ENCODE results near the gene ROR2.

ROR2 gene

DNA sequence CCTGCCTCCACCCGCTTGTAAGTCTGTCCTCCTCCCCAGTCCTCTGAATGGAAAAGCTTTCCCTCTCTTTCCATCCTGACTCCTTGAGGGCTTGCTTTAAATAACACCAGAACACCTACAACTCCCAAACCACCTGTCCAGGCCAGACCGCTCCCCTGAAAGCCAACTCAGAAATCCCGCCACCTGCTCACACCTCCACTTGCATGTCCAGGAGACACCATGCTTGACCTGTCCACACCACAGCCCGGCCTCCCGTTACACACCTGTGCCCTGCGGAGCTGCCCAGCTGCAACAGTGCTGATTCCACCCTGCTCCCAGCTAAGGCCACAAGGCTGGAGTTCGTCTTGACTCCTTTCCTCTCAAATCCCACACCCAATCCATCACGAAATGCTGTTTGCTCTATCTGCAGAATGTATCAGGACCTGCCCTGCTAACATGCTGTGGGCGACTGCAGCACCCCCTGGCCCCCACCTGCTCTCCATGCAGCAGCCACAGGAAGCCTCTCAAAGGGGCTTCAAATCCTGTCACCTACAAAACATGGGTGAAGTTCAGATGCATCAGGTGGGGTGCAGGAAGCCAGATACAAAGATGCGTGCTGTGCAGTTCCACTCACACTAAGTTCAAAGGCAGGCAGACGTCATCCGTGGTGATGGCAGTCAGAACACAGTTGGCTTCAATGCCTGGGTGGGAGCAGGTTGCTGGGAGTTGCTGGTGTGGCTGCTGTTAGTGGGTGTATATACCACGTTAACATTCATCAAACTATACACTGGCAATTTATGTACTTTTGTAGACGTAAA is 166.0 kb downstream of the ROR2 start:
- no peak overlapping the region for H3K4me2 ChIP-seq (ENCODE audit: insufficient read depth, low read length, poor library complexity, severe bottlenecking)
- H3K18ac ChIP-seq (ENCODE audit: low read length): peak overlapping the region; percentile 50
- no peak overlapping the region for H2BK12ac ChIP-seq (ENCODE audit: low read length)
- H3K79me1 ChIP-seq (ENCODE audit: low read depth, low read length): peaks cover 4% of the 10 kb centered on the region
- H2AFZ ChIP-seq (ENCODE audit: low read length): no peak overlapping the region
- no peak overlapping the region for H2BK5ac ChIP-seq (ENCODE audit: low read length)
- no peak overlapping the region for H2BK15ac ChIP-seq (ENCODE audit: low read length)
- H3K4me3 ChIP-seq (ENCODE audit: low read length in 2 of 2): no peak overlapping the region
- DNase-seq (ENCODE audit: low spot score): no peak
- H3K23ac ChIP-seq (ENCODE audit: low read depth, low read length, poor library complexity): peak overlapping the region; percentile 44
- H3K9me3 ChIP-seq (replicated peaks in 1 of 2; ENCODE audit: control insufficient read depth in 2 of 2, insufficient read depth in 1 of 2, low read depth in 1 of 2, low read length in 2 of 2): peaks cover 3 to 27% of the 10 kb centered on the region in 2 donors
- no peak overlapping the region for H2BK120ac ChIP-seq (ENCODE audit: low read depth, low read length)
- no CpG with 5 or more reads among the region's 14 CpGs for WGBS, 2 donors (ENCODE audit: extremely low coverage in 2 of 2, insufficient read length in 2 of 2, insufficient replicate concordance in 1 of 2)
- peaks cover 4 to 7% of the 10 kb centered on the region in 2 donors for H3K4me1 ChIP-seq (ENCODE audit: control insufficient read depth in 2 of 2, insufficient read depth in 1 of 2, low read depth in 1 of 2, low read length in 2 of 2)
- H3K27ac ChIP-seq (replicated peaks; ENCODE audit: low read length): no peak overlapping the region
- H3K27me3 ChIP-seq (ENCODE audit: control insufficient read depth in 3 of 3, insufficient read depth in 3 of 3, low read depth in 1 of 3, low read length in 3 of 3): no peaks in the 10 kb centered on the region
- no peak overlapping the region for H4K91ac ChIP-seq (ENCODE audit: low read depth, low read length, poor library complexity)
- peak overlapping the region; percentile 32 for H3K14ac ChIP-seq (ENCODE audit: low read length)
- H3K4ac ChIP-seq (ENCODE audit: low read length): no peak overlapping the region
- H3K36me3 ChIP-seq (replicated peaks in 1 of 2; ENCODE audit: control insufficient read depth in 2 of 2, insufficient read depth in 2 of 2, low read length in 2 of 2): peaks cover 2 to 10% of the 10 kb centered on the region in 2 donors
- H3K9ac ChIP-seq (ENCODE audit: low read depth, low read length, poor library complexity): no peak overlapping the region
- H2AK5ac ChIP-seq (ENCODE audit: low read depth, low read length): no peak overlapping the region
- no peak overlapping the region for H4K8ac ChIP-seq (ENCODE audit: low read depth, low read length)

DNA sequence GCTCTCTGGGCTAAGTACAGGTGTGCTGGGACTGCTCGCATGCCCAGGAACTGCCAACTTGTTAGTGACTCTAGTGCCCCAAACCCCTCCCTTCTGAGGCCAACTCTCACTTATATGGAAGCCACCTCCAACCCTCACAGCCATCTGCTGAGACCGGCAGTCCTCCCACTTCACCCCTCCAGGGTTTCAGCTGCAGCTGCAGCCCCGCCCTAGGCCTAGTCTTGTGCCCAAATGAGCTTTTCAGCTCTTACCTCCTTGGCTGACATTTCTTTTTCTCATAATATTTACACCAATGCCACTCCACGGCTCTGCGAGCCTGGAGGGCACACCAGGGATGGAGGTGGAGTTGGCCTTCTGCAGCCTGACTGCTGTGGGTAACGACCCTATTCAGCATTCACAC is 166.6 kb downstream of the ROR2 start:
- peaks cover 3 to 23% of the 10 kb centered on the region in 2 donors for H3K9me3 ChIP-seq (replicated peaks in 1 of 2; ENCODE audit: control insufficient read depth in 2 of 2, insufficient read depth in 1 of 2, low read depth in 1 of 2, low read length in 2 of 2)
- H4K91ac ChIP-seq (ENCODE audit: low read depth, low read length, poor library complexity): no peak overlapping the region
- peaks cover 4 to 7% of the 10 kb centered on the region in 2 donors for H3K4me1 ChIP-seq (ENCODE audit: control insufficient read depth in 2 of 2, insufficient read depth in 1 of 2, low read depth in 1 of 2, low read length in 2 of 2)
- H3K14ac ChIP-seq (ENCODE audit: low read length): no peak overlapping the region
- H3K27ac ChIP-seq (replicated peaks; ENCODE audit: low read length): no peak overlapping the region
- no peak overlapping the region for H3K23ac ChIP-seq (ENCODE audit: low read depth, low read length, poor library complexity)
- peaks cover 2 to 10% of the 10 kb centered on the region in 2 donors for H3K36me3 ChIP-seq (replicated peaks in 1 of 2; ENCODE audit: control insufficient read depth in 2 of 2, insufficient read depth in 2 of 2, low read length in 2 of 2)
- no peak overlapping the region for H3K4ac ChIP-seq (ENCODE audit: low read length)
- no peak overlapping the region for H2AK5ac ChIP-seq (ENCODE audit: low read depth, low read length)
- H3K79me1 ChIP-seq (ENCODE audit: low read depth, low read length): peaks cover 4% of the 10 kb centered on the region
- H4K8ac ChIP-seq (ENCODE audit: low read depth, low read length): no peak overlapping the region
- H2BK5ac ChIP-seq (ENCODE audit: low read length): no peak overlapping the region
- no peak for DNase-seq (ENCODE audit: low spot score)
- no peak overlapping the region for H2AFZ ChIP-seq (ENCODE audit: low read length)
- no peak overlapping the region for H3K9ac ChIP-seq (ENCODE audit: low read depth, low read length, poor library complexity)
- H2BK12ac ChIP-seq (ENCODE audit: low read length): no peak overlapping the region
- no peak overlapping the region for H3K4me3 ChIP-seq (ENCODE audit: low read length in 2 of 2)
- H3K27me3 ChIP-seq (ENCODE audit: control insufficient read depth in 3 of 3, insufficient read depth in 3 of 3, low read depth in 1 of 3, low read length in 3 of 3): no peaks in the 10 kb centered on the region
- no CpG with 5 or more reads among the region's 6 CpGs for WGBS, 2 donors (ENCODE audit: extremely low coverage in 2 of 2, insufficient read length in 2 of 2, insufficient replicate concordance in 1 of 2)
- H3K4me2 ChIP-seq (ENCODE audit: insufficient read depth, low read length, poor library complexity, severe bottlenecking): no peak overlapping the region
- H3K18ac ChIP-seq (ENCODE audit: low read length): no peak overlapping the region
- H2BK120ac ChIP-seq (ENCODE audit: low read depth, low read length): no peak overlapping the region
- H2BK15ac ChIP-seq (ENCODE audit: low read length): no peak overlapping the region

DNA sequence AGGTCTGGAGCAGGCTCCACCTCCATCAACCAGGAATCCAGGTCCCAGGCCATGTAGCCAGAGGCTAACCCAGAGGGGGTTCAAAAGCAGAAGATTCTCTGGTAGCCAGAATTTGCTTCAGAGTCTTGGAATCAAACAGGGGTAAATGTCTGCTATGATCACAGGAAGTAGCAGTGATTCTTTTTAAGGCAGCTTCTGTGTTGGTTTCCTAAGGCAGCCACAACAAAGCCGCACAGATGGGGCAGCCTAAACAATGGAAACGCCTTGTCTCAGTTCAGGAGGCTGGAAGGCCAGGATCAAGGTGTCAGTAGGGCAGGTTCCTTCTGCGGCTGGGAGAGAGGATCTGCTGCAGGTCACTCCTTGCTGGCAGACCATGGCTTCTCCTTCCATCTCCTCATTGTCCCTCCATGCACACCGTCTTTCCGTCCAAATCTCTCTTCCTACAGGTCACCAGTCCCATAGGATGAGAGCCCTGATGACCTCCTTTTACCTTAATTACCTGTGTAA is 167.3 kb downstream of the ROR2 start:
- H4K91ac ChIP-seq (ENCODE audit: low read depth, low read length, poor library complexity): no peak overlapping the region
- no peak overlapping the region for H3K27ac ChIP-seq (replicated peaks; ENCODE audit: low read length)
- H3K36me3 ChIP-seq (replicated peaks in 1 of 2; ENCODE audit: control insufficient read depth in 2 of 2, insufficient read depth in 2 of 2, low read length in 2 of 2): peaks cover 2 to 10% of the 10 kb centered on the region in 2 donors
- no peak overlapping the region for H3K4me2 ChIP-seq (ENCODE audit: insufficient read depth, low read length, poor library complexity, severe bottlenecking)
- no peak for DNase-seq (ENCODE audit: low spot score)
- H3K23ac ChIP-seq (ENCODE audit: low read depth, low read length, poor library complexity): no peak overlapping the region
- H3K4me3 ChIP-seq (ENCODE audit: low read length in 2 of 2): no peak overlapping the region
- WGBS, 2 donors (ENCODE audit: extremely low coverage in 2 of 2, insufficient read length in 2 of 2, insufficient replicate concordance in 1 of 2): no CpG with 5 or more reads among the region's 5 CpGs
- H2BK12ac ChIP-seq (ENCODE audit: low read length): no peak overlapping the region
- H3K14ac ChIP-seq (ENCODE audit: low read length): no peak overlapping the region
- H4K8ac ChIP-seq (ENCODE audit: low read depth, low read length): no peak overlapping the region
- H3K9me3 ChIP-seq (replicated peaks in 1 of 2; ENCODE audit: control insufficient read depth in 2 of 2, insufficient read depth in 1 of 2, low read depth in 1 of 2, low read length in 2 of 2): peaks cover 3 to 17% of the 10 kb centered on the region in 2 donors
- no peak overlapping the region for H2AFZ ChIP-seq (ENCODE audit: low read length)
- H3K4ac ChIP-seq (ENCODE audit: low read length): no peak overlapping the region
- no peak overlapping the region for H2AK5ac ChIP-seq (ENCODE audit: low read depth, low read length)
- no peak overlapping the region for H2BK120ac ChIP-seq (ENCODE audit: low read depth, low read length)
- H3K18ac ChIP-seq (ENCODE audit: low read length): no peak overlapping the region
- no peaks in the 10 kb centered on the region for H3K27me3 ChIP-seq (ENCODE audit: control insufficient read depth in 3 of 3, insufficient read depth in 3 of 3, low read depth in 1 of 3, low read length in 3 of 3)
- H3K79me1 ChIP-seq (ENCODE audit: low read depth, low read length): peaks cover 6% of the 10 kb centered on the region
- no peak overlapping the region for H2BK15ac ChIP-seq (ENCODE audit: low read length)
- H2BK5ac ChIP-seq (ENCODE audit: low read length): no peak overlapping the region
- no peak overlapping the region for H3K9ac ChIP-seq (ENCODE audit: low read depth, low read length, poor library complexity)
- H3K4me1 ChIP-seq (ENCODE audit: control insufficient read depth in 2 of 2, insufficient read depth in 1 of 2, low read depth in 1 of 2, low read length in 2 of 2): peaks cover 4 to 7% of the 10 kb centered on the region in 2 donors

DNA sequence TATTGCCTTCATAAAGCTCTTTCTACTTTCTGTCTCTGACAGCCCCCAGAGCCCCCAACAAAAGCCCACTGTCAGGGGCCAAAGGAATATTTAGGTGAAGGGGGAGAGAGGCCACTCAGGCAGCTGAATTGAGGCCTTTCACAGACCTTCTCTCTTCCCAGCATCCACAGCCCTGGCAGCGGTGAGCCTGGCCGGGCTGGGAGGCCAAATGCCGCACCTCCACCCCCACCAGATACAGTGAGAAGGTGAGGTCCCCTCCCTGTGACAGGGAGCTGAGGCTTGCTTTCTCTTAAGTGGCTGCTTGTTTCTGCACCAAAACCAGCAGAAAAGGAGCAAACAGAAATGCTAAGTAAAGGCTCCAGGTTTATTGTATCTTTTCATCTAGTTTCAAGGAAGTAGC is 168.1 kb downstream of the ROR2 start:
- no peak overlapping the region for H3K23ac ChIP-seq (ENCODE audit: low read depth, low read length, poor library complexity)

More for the DNA sequence above, 168.1 kb downstream of the ROR2 start:
- Histone ChIP-seq H3K9ac (ENCODE audit: low read depth, low read length, poor library complexity) (no peak overlapping the region), H3K4ac (ENCODE audit: low read length) (no peak overlapping the region), H3K27ac (replicated peaks; ENCODE audit: low read length) (no peak overlapping the region), H3K18ac (ENCODE audit: low read length) (no peak overlapping the region), H4K8ac (ENCODE audit: low read depth, low read length) (no peak overlapping the region), H2BK12ac (ENCODE audit: low read length) (no peak overlapping the region), H2BK5ac (ENCODE audit: low read length) (no peak overlapping the region), H2AFZ (ENCODE audit: low read length) (no peak overlapping the region), H3K4me2 (ENCODE audit: insufficient read depth, low read length, poor library complexity, severe bottlenecking) (no peak overlapping the region), H3K4me3 (ENCODE audit: low read length in 2 of 2) (no peak overlapping the region), H2BK120ac (ENCODE audit: low read depth, low read length) (no peak overlapping the region), H3K27me3 (ENCODE audit: control insufficient read depth in 3 of 3, insufficient read depth in 3 of 3, low read depth in 1 of 3, low read length in 3 of 3) (no peaks in the 10 kb centered on the region), H3K79me1 (ENCODE audit: low read depth, low read length) (peaks cover 6% of the 10 kb centered on the region), H2AK5ac (ENCODE audit: low read depth, low read length) (no peak overlapping the region), H3K36me3 (replicated peaks in 1 of 2; ENCODE audit: control insufficient read depth in 2 of 2, insufficient read depth in 2 of 2, low read length in 2 of 2) (peaks cover 2 to 10% of the 10 kb centered on the region in 2 donors), H3K4me1 (ENCODE audit: control insufficient read depth in 2 of 2, insufficient read depth in 1 of 2, low read depth in 1 of 2, low read length in 2 of 2) (peaks cover 4 to 7% of the 10 kb centered on the region in 2 donors), H3K14ac (ENCODE audit: low read length) (no peak overlapping the region), H3K9me3 (replicated peaks in 1 of 2; ENCODE audit: control insufficient read depth in 2 of 2, insufficient read depth in 1 of 2, low read depth in 1 of 2, low read length in 2 of 2) (peaks cover 3 to 13% of the 10 kb centered on the region in 2 donors), H2BK15ac (ENCODE audit: low read length) (no peak overlapping the region), H4K91ac (ENCODE audit: low read depth, low read length, poor library complexity) (no peak overlapping the region)
- WGBS, 2 donors (ENCODE audit: extremely low coverage in 2 of 2, insufficient read length in 2 of 2, insufficient replicate concordance in 1 of 2): no CpG with 5 or more reads among the region's 3 CpGs
- DNase-seq (ENCODE audit: low spot score): no peak
